HG02981 (cell line): Measurements from ENCODE around the gene TM9SF4.

Experiments used
- ATAC-seq: cut with Tn5 transposase; IDR thresholded peaks from one replicate; pipeline ENCODE4 v1.9.1; 2021; ENCODE audit warnings: mild to moderate bottlenecking, moderate library complexity; ENCODE audit not compliant: unreplicated experiment

Gene TM9SF4

DNA sequence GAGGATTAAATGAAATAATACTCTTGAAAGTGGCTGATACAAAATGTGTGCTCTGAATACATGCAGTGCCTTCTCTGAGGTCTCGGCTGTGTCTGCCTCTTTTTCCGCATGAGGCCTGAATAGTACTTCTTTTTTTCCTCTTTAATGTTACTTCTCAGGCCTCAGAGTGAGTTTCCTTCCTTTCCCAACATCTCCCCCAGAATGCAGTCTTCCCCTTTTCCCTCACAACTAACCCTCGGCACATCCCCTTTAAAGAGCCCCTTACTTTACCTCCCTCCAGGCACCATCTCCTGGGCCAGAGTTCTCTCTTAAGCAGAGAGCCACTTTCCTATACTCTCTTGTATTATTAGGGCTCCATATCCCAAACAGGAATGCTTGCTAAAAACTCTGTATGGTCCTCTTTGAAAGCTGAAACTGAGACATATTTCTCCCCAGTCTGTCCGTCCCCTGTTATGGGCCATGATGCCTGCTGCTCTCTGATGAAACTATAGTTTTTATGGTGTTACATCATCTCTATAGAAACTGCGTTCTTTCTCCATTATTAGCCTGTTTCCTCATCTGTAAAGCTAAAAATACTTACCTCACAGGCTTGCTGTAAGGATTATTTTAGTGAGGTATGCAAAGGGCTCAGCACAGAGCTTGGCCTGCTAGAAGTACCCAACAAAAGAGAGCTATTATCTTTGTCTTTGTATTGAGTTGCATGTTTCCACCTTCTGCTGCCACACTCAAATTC, 95.8 kb downstream of the TM9SF4 start:
- ATAC-seq: no peak

DNA sequence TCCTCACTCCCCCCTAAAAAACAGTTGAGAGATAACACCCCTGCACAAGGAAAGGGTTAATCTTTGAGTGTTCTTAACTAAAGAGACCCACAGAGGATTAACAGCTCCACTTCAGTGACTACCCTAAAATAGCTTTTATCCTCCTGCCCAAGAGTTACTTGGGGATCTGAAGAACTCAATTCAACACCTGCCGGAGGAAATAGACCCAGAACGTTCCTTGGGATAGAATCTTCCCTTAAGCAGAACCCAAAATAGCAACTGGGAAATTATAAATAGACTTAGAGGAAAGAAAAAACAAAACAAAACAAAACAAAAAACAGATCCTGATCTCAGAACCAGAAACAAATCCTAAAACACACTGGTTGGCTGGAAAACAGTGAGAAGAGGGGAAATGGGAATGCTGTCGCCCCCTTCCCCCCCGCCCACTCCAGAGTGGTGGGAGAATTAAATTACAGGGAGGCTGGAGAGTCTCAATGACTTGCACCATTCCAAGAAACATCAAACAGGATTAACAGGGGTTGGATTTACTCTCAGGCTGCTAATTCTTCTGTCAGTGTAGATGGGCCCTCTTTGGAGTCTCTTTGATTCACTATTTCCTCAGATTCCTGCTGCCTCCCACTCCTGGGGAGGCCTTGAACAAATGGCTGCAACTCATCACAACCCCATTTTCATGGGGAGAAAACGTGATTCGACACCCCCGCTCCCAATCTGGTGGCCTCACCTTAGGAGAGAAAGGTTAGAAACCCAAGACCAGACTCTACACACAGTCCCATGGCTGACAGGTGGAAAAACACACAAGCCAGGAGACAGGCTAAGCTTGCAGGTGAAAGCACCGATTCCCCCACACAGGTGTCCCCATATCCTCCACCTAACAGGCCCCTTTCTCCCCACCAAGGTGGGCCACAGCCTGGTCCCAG, 96.6 kb downstream of the TM9SF4 start:
- ATAC-seq: no peak

DNA sequence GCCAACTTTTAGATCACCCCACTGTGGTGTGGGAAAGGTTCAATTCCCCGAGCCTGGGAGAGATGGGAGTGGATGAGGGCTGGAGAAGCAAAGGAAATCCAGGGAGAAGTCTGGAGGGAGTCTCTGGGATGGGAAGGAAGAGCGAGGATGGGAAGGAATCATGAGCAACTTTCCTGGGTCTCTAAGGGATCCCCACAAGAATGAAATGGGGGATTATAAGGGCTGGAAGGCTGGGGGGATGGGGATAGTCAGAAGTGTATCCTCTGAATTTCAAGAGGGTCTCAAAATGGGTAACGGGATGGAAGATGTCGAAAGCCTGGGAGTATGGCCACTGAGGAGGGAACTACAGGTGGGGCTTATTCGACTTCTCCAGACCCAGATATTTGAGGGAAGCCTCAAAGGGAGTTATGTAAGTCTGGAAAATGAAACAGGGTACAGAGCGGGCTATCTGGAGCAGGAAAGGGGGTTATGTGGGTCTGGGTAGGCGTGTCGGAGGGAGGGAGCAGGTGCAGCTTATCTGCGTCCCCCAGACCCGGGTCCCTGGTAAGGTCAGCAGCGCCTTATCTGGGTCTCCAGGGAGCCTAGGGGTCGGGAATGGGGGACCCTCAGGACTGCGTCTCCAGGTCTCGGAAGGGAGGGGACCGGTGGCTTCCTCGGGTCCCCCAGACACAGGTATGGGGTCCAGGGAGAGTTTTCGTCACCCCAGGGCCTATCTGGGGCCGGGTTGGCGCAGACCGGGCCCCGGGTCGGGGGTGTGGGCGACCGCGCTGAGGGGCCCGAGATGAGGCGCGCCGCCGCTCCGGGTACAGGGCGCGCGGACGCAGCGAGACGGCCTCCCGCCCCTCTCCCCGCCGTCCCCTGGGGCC, 97.5 kb downstream of the TM9SF4 start:
- peak; percentile 10 for ATAC-seq

DNA sequence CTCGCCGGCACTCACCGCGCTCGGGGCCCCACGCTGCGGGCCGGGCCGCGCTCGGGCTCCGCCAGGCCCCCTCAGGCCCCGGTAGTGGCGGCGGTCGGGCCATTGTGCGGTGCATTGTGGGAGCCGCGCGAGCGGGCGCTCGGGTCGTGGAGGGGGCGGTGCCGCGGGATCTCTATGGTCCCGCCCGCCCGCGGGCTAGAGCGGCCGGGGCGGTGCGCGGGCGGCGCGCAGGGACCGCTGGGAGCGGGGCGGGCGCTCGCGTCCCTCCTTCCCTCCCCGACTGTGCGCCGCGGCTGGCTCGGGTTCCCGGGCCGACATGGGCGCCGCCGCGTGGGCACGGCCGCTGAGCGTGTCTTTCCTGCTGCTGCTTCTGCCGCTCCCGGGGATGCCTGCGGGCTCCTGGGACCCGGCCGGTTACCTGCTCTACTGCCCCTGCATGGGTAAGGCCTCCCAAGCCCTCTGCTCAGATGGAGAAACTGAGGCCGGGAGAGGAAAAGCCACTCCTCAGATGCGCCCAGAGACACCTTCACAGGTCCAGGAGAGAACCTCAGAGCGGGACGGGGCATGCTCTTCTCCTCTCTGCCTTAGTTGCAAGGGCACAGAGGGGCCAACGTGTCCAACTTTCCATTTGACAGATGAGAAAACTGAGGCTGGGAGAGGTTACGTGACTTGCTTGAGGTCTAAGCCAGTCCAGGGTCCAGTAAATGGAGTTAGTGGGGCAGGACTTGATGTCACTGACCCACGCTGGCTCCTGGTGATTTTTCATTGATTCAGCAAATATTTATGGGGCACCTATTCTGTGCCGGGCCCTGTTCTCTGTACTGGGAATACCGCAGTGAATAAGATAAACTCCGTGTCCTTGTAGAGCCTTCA, 98.3 kb downstream of the TM9SF4 start, which contains the start of the genes PLAGL2 and POFUT1:
Gene PLAGL2, minus strand, starts transcription at position 118 of the 873 bp plus-strand sequence. CDS start 5,565 bp downstream, outside the sequence.
Gene POFUT1, plus strand, starts transcription at position 255 of the 873 bp plus-strand sequence. Its CDS starts 62 bp downstream, at position 317.
- peak; percentile 79 for ATAC-seq

DNA sequence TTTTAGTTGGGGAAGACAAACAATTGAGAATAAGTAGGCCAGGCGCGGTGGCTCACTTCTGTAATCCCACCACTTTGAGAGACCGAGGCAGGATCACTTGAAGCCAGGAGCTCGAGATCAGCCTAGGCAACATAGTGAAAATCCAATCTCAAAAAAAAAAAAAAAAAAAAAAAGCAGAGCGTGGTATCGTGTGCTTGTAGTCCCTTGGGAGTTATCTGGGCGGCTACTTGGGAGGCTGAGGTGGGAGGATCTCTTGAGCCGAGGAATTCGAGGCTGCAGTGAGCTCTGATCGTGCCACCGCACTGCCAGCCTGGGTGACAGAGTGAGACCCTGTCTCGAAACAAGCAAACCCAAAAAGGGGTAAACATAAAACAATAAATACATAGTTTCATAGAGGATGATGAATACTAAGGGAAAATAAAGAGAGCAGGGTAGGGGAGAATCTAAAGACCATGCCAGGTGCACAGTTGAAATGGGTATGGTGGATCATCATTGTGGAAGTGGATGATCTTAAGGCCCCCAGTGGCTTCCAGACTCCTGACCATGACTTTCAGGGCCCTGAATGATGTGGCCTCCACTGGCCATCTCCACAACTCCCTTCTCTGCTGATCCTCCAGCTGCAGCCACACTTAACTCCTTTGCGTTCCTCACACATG, 99.1 kb downstream of the TM9SF4 start:
- ATAC-seq: no peak

DNA sequence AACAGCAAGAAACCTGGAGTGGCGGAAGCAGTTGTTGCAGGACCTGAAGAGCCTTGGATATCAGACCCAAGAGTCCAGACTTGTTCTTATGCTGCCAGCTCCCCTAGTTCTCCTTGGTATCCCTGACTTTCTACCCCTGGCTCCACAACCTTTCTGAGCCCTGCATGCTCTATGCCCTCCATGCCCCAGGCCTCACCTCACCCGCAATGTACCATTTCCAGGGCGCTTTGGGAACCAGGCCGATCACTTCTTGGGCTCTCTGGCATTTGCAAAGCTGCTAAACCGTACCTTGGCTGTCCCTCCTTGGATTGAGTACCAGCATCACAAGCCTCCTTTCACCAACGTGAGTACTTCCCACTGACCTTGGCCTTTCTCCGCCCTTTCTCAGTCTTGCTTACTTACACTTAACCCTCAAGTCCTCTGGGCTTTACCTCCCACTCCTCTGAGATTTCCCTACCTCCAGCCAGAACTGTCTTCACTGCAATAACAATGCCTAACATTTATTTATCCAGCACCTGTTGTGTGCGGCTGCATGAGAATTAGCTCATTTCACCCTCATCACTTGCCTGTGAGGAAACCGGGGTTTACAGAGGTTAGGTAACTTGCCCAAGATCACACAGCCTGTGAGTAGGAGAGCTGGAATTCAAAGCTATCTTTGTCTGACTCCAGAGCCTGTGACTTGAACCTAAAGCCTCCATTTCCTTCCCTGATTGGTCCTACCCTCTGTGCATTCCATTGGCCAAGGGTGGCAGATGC, 100.5 kb downstream of the TM9SF4 start:
- ATAC-seq: no peak

DNA sequence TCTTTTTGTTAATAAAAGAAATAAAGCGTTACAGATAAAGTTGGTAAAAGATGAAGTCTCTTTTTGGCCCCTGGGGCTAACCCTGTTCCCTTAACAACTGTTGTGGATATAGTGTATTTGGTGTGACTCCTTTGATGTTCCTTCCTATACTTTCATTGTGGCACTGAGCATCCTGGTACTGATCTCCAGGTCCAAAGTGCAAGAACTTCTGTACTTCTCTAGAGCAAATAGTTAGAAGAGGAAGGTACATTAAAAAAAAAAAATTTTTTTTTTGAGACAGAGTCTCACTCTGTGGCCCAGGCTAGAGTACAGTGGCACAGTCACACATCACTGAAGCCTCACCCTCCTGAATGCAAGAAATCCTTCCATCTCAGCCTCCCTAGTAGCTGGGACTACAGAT, 104.4 kb downstream of the TM9SF4 start:
- no peak for ATAC-seq

DNA sequence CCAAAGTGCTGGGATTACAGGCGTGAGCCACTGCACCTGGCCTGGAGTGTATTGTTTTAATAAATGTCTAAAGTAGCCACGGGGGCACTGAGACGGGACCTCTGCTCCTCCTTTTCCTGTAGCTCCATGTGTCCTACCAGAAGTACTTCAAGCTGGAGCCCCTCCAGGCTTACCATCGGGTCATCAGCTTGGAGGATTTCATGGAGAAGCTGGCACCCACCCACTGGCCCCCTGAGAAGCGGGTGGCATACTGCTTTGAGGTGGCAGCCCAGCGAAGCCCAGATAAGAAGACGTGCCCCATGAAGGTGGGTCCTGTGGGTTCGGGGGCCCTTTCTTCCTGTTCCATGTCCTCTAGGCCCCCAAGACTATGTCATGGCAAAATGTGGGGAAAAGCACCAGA, 105.6 kb downstream of the TM9SF4 start:
- no peak for ATAC-seq

DNA sequence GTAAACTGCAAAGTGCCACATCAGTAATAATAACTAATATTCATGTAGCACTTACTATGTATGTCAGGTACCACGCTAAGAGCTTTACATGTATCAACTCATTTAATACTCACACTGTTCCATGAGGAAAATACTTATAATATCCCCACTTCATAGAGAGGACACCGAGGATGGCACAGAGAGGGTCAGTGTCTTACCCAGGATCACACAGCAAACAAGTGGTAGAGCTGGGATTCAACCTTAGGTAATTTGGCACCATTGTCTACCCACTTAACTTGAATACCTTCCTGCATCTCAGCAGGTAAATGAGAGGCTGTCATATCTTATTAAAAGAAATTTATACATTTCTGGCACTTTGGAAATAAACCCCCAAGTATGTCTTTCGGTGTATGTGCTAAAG, 106.2 kb downstream of the TM9SF4 start:
- ATAC-seq: no peak

DNA sequence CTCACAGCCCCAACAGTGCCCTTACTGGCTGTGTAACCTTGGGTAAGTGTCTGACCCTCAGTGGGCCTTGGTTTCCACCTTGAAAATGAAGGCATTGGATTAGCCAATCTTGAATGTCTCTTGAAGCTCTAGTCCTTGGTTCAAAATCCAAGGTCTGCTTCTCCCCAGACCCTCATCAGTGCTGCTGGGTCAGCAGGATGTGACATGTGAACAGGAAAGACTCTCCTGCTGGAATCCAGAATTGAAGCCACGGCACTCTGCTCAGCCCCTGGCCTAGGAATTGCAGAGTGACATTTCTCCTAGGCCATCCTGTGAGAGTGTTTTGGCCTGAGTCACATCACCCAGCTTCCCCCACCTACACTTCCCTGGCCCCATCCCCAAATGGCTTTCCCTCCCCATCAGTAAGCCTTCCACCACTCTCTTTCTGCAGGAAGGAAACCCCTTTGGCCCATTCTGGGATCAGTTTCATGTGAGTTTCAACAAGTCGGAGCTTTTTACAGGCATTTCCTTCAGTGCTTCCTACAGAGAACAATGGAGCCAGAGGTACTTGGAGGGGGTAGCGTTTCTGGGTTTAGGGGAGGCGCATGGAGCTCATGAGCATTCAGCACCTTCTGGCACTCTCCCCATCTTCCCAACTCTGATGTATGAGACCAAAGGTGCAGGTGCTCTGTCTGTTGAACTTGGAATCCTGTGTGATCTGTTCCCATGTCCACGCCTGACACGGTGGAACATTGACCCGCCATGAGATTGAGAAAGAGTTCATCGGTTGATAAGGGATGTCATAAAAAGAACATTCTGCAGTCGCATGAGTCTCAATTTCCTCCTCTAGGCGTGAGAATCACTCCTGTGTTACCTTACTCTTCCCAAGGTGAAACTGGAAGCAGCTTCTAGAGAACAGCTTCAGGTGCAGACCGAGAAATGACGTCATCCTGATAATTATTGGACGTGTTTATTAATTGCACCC, 106.9 kb downstream of the TM9SF4 start:
- ATAC-seq: no peak
